Endothelial cell of umbilical vein (primary cell): ENCODE data around the gene MKLN1.

ENCODE experiments used
- CTCF ChIP-seq, 2 donors: IDR thresholded peaks; 1 replicate in 1 of 2; 2 replicates in 1 of 2; pipeline ENCODE4 v1.5.1; 2011; ENCODE audit warnings: low read length in 2 of 2, mild to moderate bottlenecking in 2 of 2, moderate library complexity in 2 of 2, control low read depth in 1 of 2, inconsistent platforms in 1 of 2, low read depth in 1 of 2; ENCODE audit not compliant: insufficient read depth in 1 of 2; ENCODE audit errors: extremely low read depth in 1 of 2
- EZH2 ChIP-seq: IDR thresholded peaks from 2 replicates; pipeline ENCODE4 v1.6.1; 2012; ENCODE audit warnings: borderline replicate concordance, low read depth, mild to moderate bottlenecking, moderate library complexity, low read length, inconsistent platforms; ENCODE audit not compliant: severe bottlenecking
- FOS ChIP-seq: IDR thresholded peaks from 2 replicates; pipeline ENCODE4 v1.6.1; 2011; ENCODE audit warnings: mild to moderate bottlenecking, low read length, moderate library complexity, borderline replicate concordance; ENCODE audit not compliant: insufficient read depth
- MAX ChIP-seq: IDR thresholded peaks from 2 replicates; pipeline ENCODE4 v1.6.1; 2011; ENCODE audit not compliant: insufficient read depth, insufficient read length
- POLR2A ChIP-seq: IDR thresholded peaks from 2 replicates; pipeline ENCODE4 v1.6.1; 2012; ENCODE audit warnings: low read depth, mild to moderate bottlenecking, control low read depth, low read length
- POLR2AphosphoS5 ChIP-seq: IDR thresholded peaks from 2 replicates; pipeline ENCODE4 v1.6.1; 2012; ENCODE audit warnings: low read depth, mild to moderate bottlenecking, control low read depth, low read length, moderate library complexity; ENCODE audit not compliant: insufficient read depth

- TF ChIP-seq POLR2A (no peak), CTCF (IDR thresholded peaks at IDR 0.05; ENCODE audit: extremely low read depth in 1 of 2, insufficient read depth in 1 of 2, low read depth in 1 of 2, low read length in 2 of 2) (no peak), MAX (no peak), EZH2 (no peak), FOS (no peak), POLR2AphosphoS5 (no peak)
Measured at GRCh38 chr7:131372554-131372953, 44.9 kb downstream of the MKLN1 start.
